Measurements from ENCODE around the gene LCN6.
"Not testable (repeated sequence)": the region's sequence is repeated elsewhere in the genome, so short reads cannot be mapped to it uniquely, and the experiment has no call there.

The LCN6 gene

GRCh38 chr9:136759001-136759400, 10.7 kb upstream of the LCN6 start:
- no peak for FAIRE-seq

GRCh38 chr9:136757751-136758140, 9.4 kb upstream of the LCN6 start:
- no peak for FAIRE-seq

GRCh38 chr9:136757328-136757727, 9.0 kb upstream of the LCN6 start:
- FAIRE-seq = no peak

- FAIRE-seq = no peak
Measured at GRCh38 chr9:136756836-136757235, 8.5 kb upstream of the LCN6 start.

GRCh38 chr9:136756134-136756438, 7.8 kb upstream of the LCN6 start:
- no peak for FAIRE-seq

GRCh38 chr9:136755302-136756133, 7.2 kb upstream of the LCN6 start:
- not testable (repeated sequence) for FAIRE-seq

- FAIRE-seq = no peak
Measured at GRCh38 chr9:136754626-136755301, 6.4 kb upstream of the LCN6 start.

- no peak for FAIRE-seq
Measured at GRCh38 chr9:136754059-136754572, 5.8 kb upstream of the LCN6 start.

GRCh38 chr9:136753371-136754058, 5.2 kb upstream of the LCN6 start:
- FAIRE-seq = no peak

GRCh38 chr9:136751814-136752213, 3.5 kb upstream of the LCN6 start:
- FAIRE-seq = no peak

GRCh38 chr9:136751244-136751643, 2.9 kb upstream of the LCN6 start:
- no peak for FAIRE-seq

- FAIRE-seq = no peak
Measured at GRCh38 chr9:136750526-136750925, 2.2 kb upstream of the LCN6 start.

GRCh38 chr9:136748666-136749611, 614 bp upstream of the LCN6 start:
- FAIRE-seq = no peak

- FAIRE-seq = no peak
Measured at GRCh38 chr9:136747161-136748060, 914 bp downstream of the LCN6 start.

GRCh38 chr9:136746621-136747020, 1.7 kb downstream of the LCN6 start:
- FAIRE-seq = no peak

- no peak for FAIRE-seq
Measured at GRCh38 chr9:136746155-136746490, 2.2 kb downstream of the LCN6 start.

GRCh38 chr9:136745389-136746154, 2.8 kb downstream of the LCN6 start:
- FAIRE-seq = no peak

- FAIRE-seq = no peak
Measured at GRCh38 chr9:136744773-136745172, 3.6 kb downstream of the LCN6 start.

GRCh38 chr9:136743639-136744211, 4.6 kb downstream of the LCN6 start:
- FAIRE-seq = no peak

GRCh38 chr9:136742591-136743391, 5.5 kb downstream of the LCN6 start, which contains the start of gene LCN10:
Gene LCN10 (minus strand): TSS chr9:136742940. CDS start chr9:136742903, 37 bp downstream.
- no peak for FAIRE-seq
